Activated CD8-positive, alpha-beta memory T cell treated with anti-CD3 and anti-CD28 coated beads, Interleukin-2, amount 10 ng/mL, durations not matched to agents 7 days and 5 days (primary cell): ENCODE results near the gene AHCYL1. TPM values are rescaled to one million over a fixed set of nuclear protein-coding genes. Genes with fewer than 3 reads are reported as not detected.

Source experiments
- ATAC-seq: fragments of 150-1000 bp; cut with Tn5 transposase; one replicate; pipeline ENCODE4 v1.10.0; 2021; ENCODE audit warnings: moderate library complexity
- CTCF ChIA-PET: fragments of 350-600 bp; sonication (Branson Sonifier 250); formaldehyde crosslinking; loops from one replicate; lab custom pipeline; 2021; ENCODE audit warnings: antibody characterized with exemption; lab: Charles Lee
- DNase-seq: peaks from one replicate; pipeline ENCODE4 v3.0.0-alpha.2; 2020
- H3K27ac Mint-ChIP-seq: one replicate; pipeline ENCODE4 v1.8.0; 2021; ENCODE audit warnings: mild to moderate bottlenecking, mixed read lengths
- H3K27me3 Mint-ChIP-seq: one replicate; pipeline ENCODE4 v1.8.0; 2021; ENCODE audit warnings: mixed read lengths
- H3K36me3 Mint-ChIP-seq: one replicate; pipeline ENCODE4 v1.8.0; 2021; ENCODE audit warnings: mild to moderate bottlenecking, mixed read lengths
- H3K4me1 Mint-ChIP-seq: one replicate; pipeline ENCODE4 v1.8.0; 2021; ENCODE audit warnings: mixed read lengths
- H3K4me3 Mint-ChIP-seq: one replicate; pipeline ENCODE4 v1.8.0; 2021; ENCODE audit warnings: mild to moderate bottlenecking, moderate library complexity, mixed read lengths
- H3K9me3 Mint-ChIP-seq: one replicate; pipeline ENCODE4 v1.8.0; 2022; ENCODE audit warnings: low read depth, mixed read lengths
- total RNA-seq, 2 experiments: library from RNA; stranded (reverse); gene quantifications; one replicate each; pipeline ENCODE4 v1.2.3, GENCODE V29; 2021

AHCYL1 gene
- total RNA-seq, 2 experiments from 2014 or later: 67.6 to 70.0 TPM

- peaks cover 25% of the 10 kb centered on the region for H3K36me3 Mint-ChIP-seq
- DNase-seq: no peak
- ATAC-seq: no peak
- no peak overlapping the region for H3K27ac Mint-ChIP-seq
- no peak overlapping the region for H3K4me3 Mint-ChIP-seq
- no peaks in the 10 kb centered on the region for H3K27me3 Mint-ChIP-seq
- CTCF ChIA-PET: interaction anchor here (0.6 to 1.1 kb wide), 2 partner anchors 107 to 445 kb away, joined by 3 read pairs; no protein-coding TSS in a partner anchor
- peaks cover 38% of the 10 kb centered on the region for H3K4me1 Mint-ChIP-seq
- no peaks in the 10 kb centered on the region for H3K9me3 Mint-ChIP-seq
Measured at GRCh38 chr1:109991400-109991925, 6.9 kb downstream of the AHCYL1 start.

GRCh38 chr1:109993885-109994284 lies 9.3 kb downstream of the AHCYL1 start:
- no peak overlapping the region for H3K27ac Mint-ChIP-seq
- H3K4me3 Mint-ChIP-seq: no peak overlapping the region
- ATAC-seq: no peak

GRCh38 chr1:109994654-109995053 lies 10.1 kb downstream of the AHCYL1 start:
- no peak overlapping the region for H3K4me3 Mint-ChIP-seq
- CTCF ChIA-PET: interaction anchor here (1.1 to 3.0 kb wide), 2 partner anchors 10 to 35 kb away, joined by 3 to 21 read pairs; partner anchors contain the start of gene AHCYL1
- no peak for ATAC-seq

More at GRCh38 chr1:109993885-109994284, 9.3 kb downstream of the AHCYL1 start:
- Mint-ChIP-seq H3K4me1 (peaks cover 19% of the 10 kb centered on the region), H3K27me3 (no peaks in the 10 kb centered on the region), H3K36me3 (peaks cover 18% of the 10 kb centered on the region), H3K9me3 (no peaks in the 10 kb centered on the region)
- no peak for DNase-seq
- CTCF ChIA-PET: interaction anchor here (1.1 to 3.0 kb wide), 5 partner anchors 9 to 465 kb away, joined by 3 to 21 read pairs (median 6); partner anchors contain the start of gene AHCYL1

DNA sequence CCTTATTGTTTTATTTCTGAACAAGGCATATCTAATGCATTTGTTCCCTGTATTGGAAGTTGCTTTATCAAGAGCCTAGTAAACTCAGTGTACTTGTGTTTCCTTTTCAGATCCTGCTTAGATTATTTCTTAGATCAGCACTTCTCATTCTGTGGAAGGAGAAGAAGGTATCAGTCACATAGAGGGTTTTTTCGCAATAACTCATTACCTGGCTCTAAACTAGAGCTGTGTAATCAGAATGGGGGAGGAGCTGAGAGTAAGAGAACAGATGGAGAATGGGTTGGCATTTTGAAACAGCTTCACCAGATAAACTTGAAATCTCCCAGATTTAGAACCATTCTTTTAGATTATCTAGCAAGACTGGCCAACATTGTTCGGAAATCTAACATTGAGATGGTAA lies 11.0 kb downstream of the AHCYL1 start:
- CTCF ChIA-PET: interaction anchor here (0.6 to 3.0 kb wide), 2 partner anchors 11 to 352 kb away, joined by 3 to 21 read pairs; partner anchors contain the start of gene AHCYL1
- DNase-seq (no peak), ATAC-seq (no peak)
- Mint-ChIP-seq H3K4me1 (peaks cover 12% of the 10 kb centered on the region), H3K36me3 (peaks cover 12% of the 10 kb centered on the region), H3K27me3 (no peaks in the 10 kb centered on the region), H3K4me3 (no peak overlapping the region), H3K9me3 (no peaks in the 10 kb centered on the region), H3K27ac (no peak overlapping the region)

More at GRCh38 chr1:109994654-109995053, 10.1 kb downstream of the AHCYL1 start:
- Mint-ChIP-seq H3K36me3 (peaks cover 15% of the 10 kb centered on the region), H3K4me1 (peaks cover 17% of the 10 kb centered on the region), H3K27ac (no peak overlapping the region), H3K9me3 (no peaks in the 10 kb centered on the region), H3K27me3 (no peaks in the 10 kb centered on the region)
- DNase-seq: no peak

GRCh38 chr1:109996476-109996875 lies 11.9 kb downstream of the AHCYL1 start:
- H3K27ac Mint-ChIP-seq: no peak overlapping the region
- DNase-seq: no peak
- H3K27me3 Mint-ChIP-seq: no peaks in the 10 kb centered on the region
- H3K9me3 Mint-ChIP-seq: no peaks in the 10 kb centered on the region
- CTCF ChIA-PET: interaction anchor here (0.7 to 3.0 kb wide), 4 partner anchors 8 to 12 kb away, joined by 3 to 21 read pairs (median 3); partner anchors contain the start of gene AHCYL1
- ATAC-seq: no peak
- no peak overlapping the region for H3K4me3 Mint-ChIP-seq
- peaks cover 10% of the 10 kb centered on the region for H3K4me1 Mint-ChIP-seq
- H3K36me3 Mint-ChIP-seq: peaks cover 7% of the 10 kb centered on the region

GRCh38 chr1:109997204-109997866 lies 12.8 kb downstream of the AHCYL1 start:
- H3K27ac Mint-ChIP-seq: no peak overlapping the region
- peaks cover 5% of the 10 kb centered on the region for H3K36me3 Mint-ChIP-seq
- H3K4me3 Mint-ChIP-seq: no peak overlapping the region
- ATAC-seq (no peak), DNase-seq (no peak)
- H3K27me3 Mint-ChIP-seq: no peaks in the 10 kb centered on the region
- peaks cover 8% of the 10 kb centered on the region for H3K4me1 Mint-ChIP-seq
- H3K9me3 Mint-ChIP-seq: no peaks in the 10 kb centered on the region
- CTCF ChIA-PET: interaction anchor here (0.7 to 1.9 kb wide), 5 partner anchors 10 to 357 kb away, joined by 3 to 8 read pairs (median 3); partner anchors contain the start of gene AHCYL1

DNA sequence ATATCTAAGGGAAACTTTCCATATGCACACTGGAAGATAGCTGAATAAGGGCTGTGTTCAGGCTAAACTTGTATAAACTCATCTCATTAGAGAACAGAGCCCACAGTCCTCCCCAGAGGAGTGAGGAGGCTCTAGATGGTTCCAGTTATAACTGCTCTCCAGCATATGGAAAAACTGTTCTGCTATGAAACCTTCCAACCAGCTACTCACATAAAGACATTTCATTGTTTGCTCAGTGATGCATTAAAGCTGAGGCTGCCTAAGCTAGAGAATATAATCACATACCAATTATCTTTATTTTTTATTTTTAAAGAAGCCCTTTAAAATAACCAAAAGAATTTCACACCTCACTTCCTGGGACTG lies 13.3 kb downstream of the AHCYL1 start:
- no peaks in the 10 kb centered on the region for H3K27me3 Mint-ChIP-seq
- no peaks in the 10 kb centered on the region for H3K9me3 Mint-ChIP-seq
- peaks cover 13% of the 10 kb centered on the region for H3K4me1 Mint-ChIP-seq
- ATAC-seq (no peak), DNase-seq (no peak)
- CTCF ChIA-PET: interaction anchor here (1.0 to 1.9 kb wide), 5 partner anchors 10 to 358 kb away, joined by 3 to 8 read pairs (median 5); partner anchors contain the start of gene AHCYL1
- no peak overlapping the region for H3K27ac Mint-ChIP-seq
- peaks cover 4% of the 10 kb centered on the region for H3K36me3 Mint-ChIP-seq
- H3K4me3 Mint-ChIP-seq: no peak overlapping the region

GRCh38 chr1:110002695-110003094 lies 18.1 kb downstream of the AHCYL1 start:
- no peaks in the 10 kb centered on the region for H3K9me3 Mint-ChIP-seq

GRCh38 chr1:110003747-110004428 lies 19.3 kb downstream of the AHCYL1 start:
- H3K4me3 Mint-ChIP-seq: no peak overlapping the region
- peak; percentile 75 for ATAC-seq
- DNase-seq: peak; percentile 54

More at GRCh38 chr1:110002695-110003094, 18.1 kb downstream of the AHCYL1 start:
- H3K27ac Mint-ChIP-seq: no peak overlapping the region
- H3K4me1 Mint-ChIP-seq: peaks cover 21% of the 10 kb centered on the region
- no peak for DNase-seq
- H3K27me3 Mint-ChIP-seq: no peaks in the 10 kb centered on the region
- no peak overlapping the region for H3K4me3 Mint-ChIP-seq
- ATAC-seq: no peak
- CTCF ChIA-PET: interaction anchor here (0.9 to 1.7 kb wide), 3 partner anchors 17 to 362 kb away, joined by 3 to 8 read pairs (median 3); partner anchors contain the start of gene AHCYL1
- peaks cover 7% of the 10 kb centered on the region for H3K36me3 Mint-ChIP-seq

GRCh38 chr1:110004583-110004982 lies 20.0 kb downstream of the AHCYL1 start:
- Mint-ChIP-seq H3K27me3 (no peaks in the 10 kb centered on the region), H3K9me3 (no peaks in the 10 kb centered on the region), H3K4me3 (no peak overlapping the region), H3K4me1 (peaks cover 21% of the 10 kb centered on the region), H3K36me3 (peaks cover 9% of the 10 kb centered on the region), H3K27ac (peak overlapping the region; percentile 7)
- no peak for DNase-seq
- CTCF ChIA-PET: interaction anchor here (1.2 kb wide), 1 partner anchor 12 kb away, joined by 3 read pairs; no protein-coding TSS in a partner anchor
- ATAC-seq: no peak

More at GRCh38 chr1:110003747-110004428, 19.3 kb downstream of the AHCYL1 start:
- Mint-ChIP-seq H3K27me3 (no peaks in the 10 kb centered on the region), H3K36me3 (peaks cover 7% of the 10 kb centered on the region), H3K27ac (no peak overlapping the region), H3K4me1 (peaks cover 21% of the 10 kb centered on the region), H3K9me3 (no peaks in the 10 kb centered on the region)
- CTCF ChIA-PET: interaction anchor here (1.0 to 1.2 kb wide), 3 partner anchors 13 to 19 kb away, joined by 3 to 6 read pairs (median 4); partner anchors contain the start of gene AHCYL1

DNA sequence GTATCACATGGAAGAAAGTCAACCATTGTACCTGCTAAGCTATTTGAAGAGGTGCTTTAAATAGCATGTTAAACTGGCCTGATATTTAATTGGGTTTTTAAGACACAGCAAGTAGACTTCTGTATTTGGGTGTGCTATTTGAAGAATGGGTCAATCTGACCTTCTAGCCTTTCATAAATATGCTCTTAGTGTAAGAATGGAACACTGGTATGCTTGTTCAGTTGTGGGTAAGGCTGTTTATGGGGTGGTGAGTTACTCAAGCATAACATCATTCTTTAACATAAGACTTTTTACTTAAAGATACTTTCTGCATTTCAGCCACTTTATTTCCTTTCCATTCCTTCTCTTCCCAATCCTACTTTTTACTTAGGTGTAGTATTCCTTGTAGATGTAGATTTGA lies 21.4 kb downstream of the AHCYL1 start:
- peaks cover 10% of the 10 kb centered on the region for H3K36me3 Mint-ChIP-seq
- DNase-seq (no peak), ATAC-seq (no peak)
- H3K4me3 Mint-ChIP-seq: no peak overlapping the region
- no peak overlapping the region for H3K27ac Mint-ChIP-seq
- H3K27me3 Mint-ChIP-seq: no peaks in the 10 kb centered on the region
- CTCF ChIA-PET: interaction anchor here (1.0 to 3.2 kb wide), 4 partner anchors 22 to 230 kb away, joined by 3 to 16 read pairs (median 10); partner anchors contain the start of gene AHCYL1
- H3K9me3 Mint-ChIP-seq: no peaks in the 10 kb centered on the region
- H3K4me1 Mint-ChIP-seq: peaks cover 21% of the 10 kb centered on the region

DNA sequence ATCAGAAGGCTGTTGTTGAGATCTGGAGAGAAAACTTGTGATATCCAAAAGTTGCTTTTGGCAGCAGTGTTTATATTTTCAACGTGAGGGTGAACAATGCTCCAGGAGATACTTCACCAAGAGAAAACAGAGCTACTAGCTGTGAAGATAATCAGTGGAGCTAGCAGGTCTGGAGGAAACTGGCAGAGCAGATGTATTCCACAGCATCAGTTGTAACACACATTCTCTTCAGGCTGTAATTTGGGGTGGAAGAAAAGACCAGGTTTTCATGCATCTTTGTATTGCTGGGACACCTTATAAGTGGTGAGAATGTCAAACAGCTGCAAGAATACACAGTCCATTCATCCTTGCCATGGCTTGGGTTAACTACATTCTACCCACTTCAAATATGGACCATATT lies 22.0 kb downstream of the AHCYL1 start:
- H3K27ac Mint-ChIP-seq: no peak overlapping the region

More for the DNA sequence above, 22.0 kb downstream of the AHCYL1 start:
- DNase-seq (no peak), ATAC-seq (no peak)
- CTCF ChIA-PET: interaction anchor here (1.0 to 3.2 kb wide), 4 partner anchors 22 to 230 kb away, joined by 4 to 16 read pairs (median 10); partner anchors contain the start of genes AHCYL1 and STRIP1
- no peaks in the 10 kb centered on the region for H3K27me3 Mint-ChIP-seq
- peaks cover 23% of the 10 kb centered on the region for H3K4me1 Mint-ChIP-seq
- no peaks in the 10 kb centered on the region for H3K9me3 Mint-ChIP-seq
- peaks cover 12% of the 10 kb centered on the region for H3K36me3 Mint-ChIP-seq
- H3K4me3 Mint-ChIP-seq: no peak overlapping the region
